CD4-positive, alpha-beta T cell treated with Interleukin-10 for 1 hour (primary cell): ENCODE results near the gene SRRM1.
"Not testable (repeated sequence)": the region's sequence is repeated elsewhere in the genome, so short reads cannot be mapped to it uniquely, and the experiment has no call there.

ENCODE experiments used
- DNase-seq: peaks from one replicate; pipeline ENCODE4 v3.0.0-alpha.2; 2020

Gene SRRM1

DNA sequence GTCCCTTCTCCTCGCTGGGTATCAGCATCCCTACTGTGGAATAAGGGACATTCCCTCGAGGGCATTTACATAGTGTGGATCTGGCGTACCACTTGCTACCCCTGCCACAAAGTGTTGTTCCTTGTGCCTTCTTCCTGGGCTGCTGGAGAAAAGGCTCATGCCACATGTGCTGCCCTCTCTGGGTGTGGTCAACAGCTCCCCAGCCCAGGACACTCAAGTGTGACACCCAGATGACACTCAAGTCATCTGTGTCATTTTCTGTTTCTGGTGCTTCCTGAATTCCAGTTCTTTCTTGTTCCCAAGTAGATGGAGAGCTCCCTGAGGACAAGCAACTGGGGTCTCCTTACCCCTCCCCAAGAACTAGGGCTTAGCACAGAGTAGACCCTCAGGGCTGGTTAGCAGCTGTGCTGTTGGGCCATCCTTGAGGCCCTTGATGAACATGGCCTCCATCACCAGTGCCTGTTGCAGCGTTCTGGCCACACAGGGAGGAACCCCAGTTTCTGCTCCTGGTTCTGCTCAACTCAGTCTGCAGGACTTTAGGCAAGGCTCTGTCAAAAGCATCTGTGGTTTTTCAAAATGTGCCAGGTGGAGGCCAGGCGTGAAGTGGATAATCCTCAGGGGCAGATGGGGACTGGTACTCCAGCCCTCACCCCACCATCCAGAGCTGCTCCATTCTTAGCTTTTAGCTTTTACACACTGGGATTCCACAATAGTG is 53.1 kb downstream of the SRRM1 start:
- DNase-seq = no peak

DNA sequence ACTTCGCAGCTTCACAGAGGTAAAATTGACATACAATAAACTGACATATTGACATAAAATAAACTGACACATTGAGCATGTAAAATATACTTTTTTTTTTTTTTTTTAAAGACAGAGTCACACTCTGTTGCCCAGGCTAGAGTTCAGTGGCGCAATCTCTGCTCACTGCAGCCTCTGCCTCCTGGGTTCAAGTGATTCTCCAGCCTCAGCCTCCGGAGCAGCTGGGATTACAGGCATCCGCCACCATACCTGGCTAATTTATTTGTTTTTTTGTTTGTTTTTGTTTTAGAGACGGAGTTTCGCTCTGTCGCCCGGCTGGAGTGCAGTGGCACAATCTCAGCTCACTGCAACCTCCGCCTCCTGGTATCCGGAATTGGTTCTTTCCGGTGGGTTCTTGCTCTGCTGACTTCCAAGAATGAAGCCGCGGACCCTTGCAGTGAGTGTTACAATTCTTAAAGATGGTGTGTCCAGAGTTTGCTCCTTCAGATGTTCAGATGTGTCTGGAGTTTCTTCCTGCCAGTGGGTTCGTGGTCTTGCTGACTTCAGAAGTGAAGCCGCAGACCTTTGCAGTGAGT is 53.7 kb downstream of the SRRM1 start:
- no peak for DNase-seq

DNA sequence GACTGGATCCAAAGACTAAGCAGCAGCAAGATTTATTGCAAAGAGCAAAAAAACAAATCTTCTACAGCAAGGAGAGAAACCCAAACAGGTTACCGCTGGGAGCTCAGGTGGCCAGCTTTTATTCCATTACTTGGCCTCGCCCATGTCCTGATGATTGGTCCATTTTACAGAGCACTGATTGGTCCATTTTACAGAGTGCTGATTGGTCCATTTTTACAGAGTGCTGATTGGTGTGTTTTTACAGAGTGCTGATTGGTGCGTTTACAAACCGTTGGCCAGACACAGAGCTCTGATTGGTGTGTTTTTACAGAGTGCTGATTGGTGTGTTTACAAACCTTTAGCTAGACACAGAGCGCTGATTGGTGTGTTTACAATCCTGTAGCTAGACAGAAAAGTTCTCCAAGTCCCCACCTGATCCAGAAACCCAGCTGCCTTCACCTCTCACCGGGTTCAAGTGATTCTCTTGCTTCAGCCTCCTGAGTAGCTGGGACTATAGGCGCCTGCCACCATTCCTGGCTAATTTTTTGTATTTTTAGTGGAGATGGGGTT is 54.4 kb downstream of the SRRM1 start:
- DNase-seq = not testable (repeated sequence)

GRCh38 chr1:24698326-24698725 is 55.2 kb downstream of the SRRM1 start:
- DNase-seq = not testable (repeated sequence)

- DNase-seq = no peak
Observed at GRCh38 chr1:24699628-24700027, 56.5 kb downstream of the SRRM1 start.

- DNase-seq = no peak
Observed at GRCh38 chr1:24702511-24703293, 59.6 kb downstream of the SRRM1 start.

DNA sequence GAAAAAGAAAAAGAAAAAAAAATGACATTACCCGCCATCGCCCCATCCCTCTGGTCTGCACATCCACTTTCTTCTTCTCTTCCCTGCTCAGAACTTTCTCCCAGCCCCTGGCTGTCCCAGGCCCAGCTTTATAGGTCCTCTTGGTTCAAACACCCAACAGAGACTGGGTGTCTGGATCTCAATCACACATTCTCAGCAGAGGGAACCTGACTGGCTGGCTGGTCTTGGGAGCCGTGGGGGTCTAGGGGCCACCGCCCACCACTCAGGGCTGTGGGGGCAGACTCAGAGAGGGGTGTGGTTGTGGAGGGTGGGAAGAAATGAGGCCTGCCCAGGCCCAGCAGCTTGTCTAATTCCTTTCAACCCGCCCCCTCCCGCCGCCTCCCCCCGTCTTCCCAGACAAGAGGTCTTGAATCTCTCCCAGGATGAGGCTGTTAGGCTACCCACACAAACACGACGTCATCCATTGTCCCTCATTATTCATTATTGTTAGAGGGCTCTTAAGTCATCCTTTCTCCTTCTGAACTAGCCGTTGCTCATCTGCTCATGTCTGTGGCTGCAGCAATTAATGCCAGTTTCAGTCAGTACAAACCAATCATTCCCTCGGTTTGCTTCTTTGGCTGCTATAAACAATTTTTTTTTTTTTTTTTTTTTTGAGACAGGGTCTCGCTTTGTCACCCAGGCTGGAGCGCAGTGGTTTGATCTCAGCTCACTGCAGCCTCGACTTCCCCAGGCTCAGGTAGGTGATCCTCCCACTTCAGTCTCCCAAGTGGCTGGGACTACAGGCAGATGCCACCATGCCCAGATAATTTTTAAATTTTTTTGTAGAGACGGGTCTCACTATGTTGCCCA is 61.5 kb downstream of the SRRM1 start:
- DNase-seq = no peak

- peak; percentile 51 for DNase-seq
Observed at GRCh38 chr1:24705260-24706073, 62.4 kb downstream of the SRRM1 start.

GRCh38 chr1:24706074-24706389 is 62.9 kb downstream of the SRRM1 start:
- DNase-seq = not testable (repeated sequence)

DNA sequence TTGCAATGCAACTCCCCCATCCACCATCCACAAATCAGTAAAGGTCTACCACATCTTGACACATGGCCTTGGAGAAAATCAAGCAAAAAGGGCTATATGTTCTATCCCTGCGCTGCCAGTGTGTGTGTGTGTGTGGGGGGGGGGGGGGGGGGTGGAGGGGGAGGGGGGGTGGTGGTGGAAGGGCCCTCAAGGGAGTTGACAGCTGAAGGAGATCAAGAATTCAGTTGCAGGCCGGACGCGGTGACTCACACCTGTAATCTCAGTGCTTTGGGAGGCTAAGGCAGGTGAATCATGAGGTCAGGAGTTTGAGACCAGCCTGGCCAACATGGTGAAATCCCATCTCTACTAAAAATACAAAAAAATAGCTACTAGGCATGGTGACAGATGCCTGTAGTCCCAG is 64.6 kb downstream of the SRRM1 start:
- DNase-seq = no peak

GRCh38 chr1:24708938-24709337 is 65.8 kb downstream of the SRRM1 start:
- no peak for DNase-seq

DNA sequence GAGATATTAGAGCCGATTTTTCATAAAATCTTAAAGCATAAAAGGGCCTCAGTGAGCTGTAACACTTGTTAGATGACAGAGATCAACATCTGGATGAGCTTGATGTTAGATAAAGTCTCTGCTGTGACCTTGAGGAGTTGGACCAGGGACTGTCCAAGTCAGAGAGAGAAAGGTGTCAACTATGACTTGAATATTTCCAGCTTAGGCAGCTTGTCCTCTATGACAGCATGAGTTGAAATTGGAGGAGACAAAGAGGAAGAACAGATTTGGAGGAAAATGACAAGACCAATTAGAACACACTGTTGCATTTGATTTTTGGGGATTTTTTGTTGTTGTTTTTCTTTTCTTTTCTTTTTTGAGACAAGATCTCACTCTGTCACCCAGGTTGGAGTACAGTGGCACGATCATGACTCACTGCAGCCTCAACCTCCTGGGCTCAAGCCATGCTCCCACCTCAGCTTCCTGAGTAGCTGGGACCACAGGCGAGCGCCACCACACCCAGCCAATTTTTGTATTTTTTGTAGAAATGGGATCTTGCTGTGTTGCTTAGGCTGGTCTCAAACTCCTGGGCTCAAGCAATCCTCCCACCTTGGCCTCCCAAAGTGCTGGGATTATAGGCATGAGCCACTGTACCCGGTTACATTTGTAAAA is 66.8 kb downstream of the SRRM1 start:
- peak; percentile 29 for DNase-seq

DNA sequence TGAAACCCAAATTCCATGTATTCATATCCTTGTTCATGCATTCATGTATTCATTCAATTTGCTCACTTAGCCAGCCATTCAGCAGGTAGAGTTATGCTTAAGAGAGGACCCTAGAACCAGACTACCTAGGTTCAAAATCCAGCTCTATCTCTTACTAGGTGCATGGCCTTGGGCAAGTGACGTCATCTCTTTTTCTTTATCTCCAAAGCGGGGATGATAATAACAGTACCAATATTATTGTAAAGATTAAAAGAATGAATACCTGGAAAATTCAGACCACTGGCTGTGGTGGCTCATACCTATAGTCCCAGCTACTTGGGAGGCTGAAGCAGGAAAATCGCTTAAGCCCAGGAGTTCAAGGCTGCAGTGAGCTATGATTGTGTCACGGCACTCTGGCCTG is 68.2 kb downstream of the SRRM1 start:
- DNase-seq = no peak

DNA sequence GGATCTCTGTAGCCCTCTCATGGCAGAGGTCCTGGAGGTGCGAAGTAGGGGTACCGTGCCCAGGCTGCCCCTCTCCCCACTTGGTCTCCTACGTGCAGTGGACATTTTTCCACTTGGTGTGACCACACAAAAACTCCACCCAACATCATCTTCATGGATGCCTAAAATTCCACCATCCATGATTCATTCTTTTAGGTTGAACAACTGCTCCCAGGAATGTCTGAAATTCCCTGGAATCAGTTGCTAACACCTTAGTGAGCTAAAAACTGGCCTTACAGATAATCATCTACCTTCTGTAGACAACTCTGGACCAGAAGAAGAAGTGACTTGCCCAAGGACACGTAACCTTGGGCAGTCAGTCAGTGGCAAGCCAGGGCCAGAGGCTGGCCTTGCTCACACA is 70.1 kb downstream of the SRRM1 start:
- no peak for DNase-seq

- no peak for DNase-seq
Observed at GRCh38 chr1:24713736-24714135, 70.6 kb downstream of the SRRM1 start.

GRCh38 chr1:24714859-24715520 is 71.9 kb downstream of the SRRM1 start:
- DNase-seq = no peak

GRCh38 chr1:24715658-24716057 is 72.6 kb downstream of the SRRM1 start:
- no peak for DNase-seq

GRCh38 chr1:24717887-24718650 is 75.0 kb downstream of the SRRM1 start:
- DNase-seq = no peak

GRCh38 chr1:24720152-24720551 is 77.0 kb downstream of the SRRM1 start:
- no peak for DNase-seq

- no peak for DNase-seq
Observed at GRCh38 chr1:24721533-24721932, 78.4 kb downstream of the SRRM1 start.
